HG03045 (cell line): Measurements from ENCODE around the gene LYZL1.
A peak's percentile ranks its signal among the peaks of the same experiment; 100 is the strongest.
"Not testable (repeated sequence)": the region's sequence is repeated elsewhere in the genome, so short reads cannot be mapped to it uniquely, and the experiment has no call there.

ENCODE experiments used
- ATAC-seq: cut with Tn5 transposase; IDR thresholded peaks from one replicate; pipeline ENCODE4 v1.9.1; 2021; ENCODE audit warnings: mild to moderate bottlenecking, moderate library complexity; ENCODE audit not compliant: unreplicated experiment

The LYZL1 gene

DNA sequence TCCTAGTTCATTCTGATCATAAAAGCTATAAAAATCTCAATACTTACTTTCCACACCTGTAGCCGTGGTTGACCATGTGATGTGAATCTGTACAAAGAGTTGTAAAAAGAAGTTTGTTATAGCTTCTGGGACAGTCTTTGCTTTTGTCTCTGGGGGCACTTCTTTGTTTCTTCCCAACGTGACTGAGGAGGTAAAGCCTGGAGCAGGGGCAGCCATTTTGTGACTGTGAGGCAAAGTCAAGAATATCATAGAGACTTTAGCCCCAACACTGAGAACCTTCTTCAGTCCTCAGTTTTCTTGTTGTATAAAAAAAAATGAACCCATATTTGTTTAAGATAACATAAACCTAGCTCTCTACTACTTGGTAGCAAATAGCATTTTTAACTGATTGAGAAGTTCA is 29.4 kb upstream of the LYZL1 start:
- no peak for ATAC-seq

GRCh38 chr10:29263506-29263905 is 25.4 kb upstream of the LYZL1 start:
- ATAC-seq = no peak

DNA sequence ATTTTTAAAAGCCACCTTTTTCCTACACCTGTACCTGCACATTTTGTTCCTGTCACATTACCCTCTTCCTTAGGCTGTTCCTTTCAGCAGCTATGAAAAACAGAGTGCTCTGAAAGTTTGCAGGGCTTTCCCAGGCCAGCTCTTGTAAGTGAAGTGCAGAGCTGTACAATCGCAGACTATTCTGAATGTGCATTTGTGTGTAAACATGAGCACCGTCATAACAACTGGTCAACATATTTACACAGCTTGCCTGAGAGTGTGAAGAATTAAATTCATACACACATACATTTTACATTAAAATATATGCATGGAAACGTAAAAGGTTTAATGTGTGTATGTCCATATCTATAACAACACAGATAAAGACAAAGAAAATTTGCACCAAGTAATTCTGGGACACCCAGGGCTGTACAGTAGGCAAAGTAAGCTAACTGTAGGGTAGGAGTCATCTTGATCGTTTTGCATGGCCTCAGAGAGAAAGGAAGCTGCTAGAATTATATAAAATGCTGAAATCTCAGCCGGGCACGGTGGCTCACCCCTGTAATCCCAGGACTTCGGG is 23.6 kb upstream of the LYZL1 start:
- ATAC-seq = no peak

DNA sequence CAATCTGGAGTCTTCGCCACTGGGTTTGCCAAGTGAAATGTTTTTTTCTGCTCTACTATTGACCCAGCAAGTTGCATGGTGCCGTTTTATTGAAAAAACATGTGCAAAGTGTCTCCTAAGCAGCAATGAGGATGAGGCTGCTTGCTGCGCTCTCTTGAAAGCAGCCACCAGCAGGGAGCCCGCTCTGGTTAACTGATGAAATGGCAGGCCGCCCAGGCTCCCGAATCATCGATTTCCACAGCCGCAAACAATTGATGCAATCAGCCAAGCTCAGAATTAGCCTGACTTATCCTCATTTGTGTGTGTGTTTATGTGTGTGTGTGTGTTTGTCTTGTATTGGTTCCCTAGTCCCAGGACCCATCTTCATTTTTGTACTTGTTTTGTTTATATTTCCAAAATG is 22.2 kb upstream of the LYZL1 start:
- ATAC-seq = no peak

- ATAC-seq = no peak
These were observed 20.9 kb upstream of the LYZL1 start for GRCh38 chr10:29268011-29268410.

- no peak for ATAC-seq
These were observed 19.4 kb upstream of the LYZL1 start for GRCh38 chr10:29269486-29269885.

- no peak for ATAC-seq
These were observed 18.0 kb upstream of the LYZL1 start for GRCh38 chr10:29270883-29271282.

- no peak for ATAC-seq
These were observed 17.0 kb upstream of the LYZL1 start for GRCh38 chr10:29271877-29272276.

DNA sequence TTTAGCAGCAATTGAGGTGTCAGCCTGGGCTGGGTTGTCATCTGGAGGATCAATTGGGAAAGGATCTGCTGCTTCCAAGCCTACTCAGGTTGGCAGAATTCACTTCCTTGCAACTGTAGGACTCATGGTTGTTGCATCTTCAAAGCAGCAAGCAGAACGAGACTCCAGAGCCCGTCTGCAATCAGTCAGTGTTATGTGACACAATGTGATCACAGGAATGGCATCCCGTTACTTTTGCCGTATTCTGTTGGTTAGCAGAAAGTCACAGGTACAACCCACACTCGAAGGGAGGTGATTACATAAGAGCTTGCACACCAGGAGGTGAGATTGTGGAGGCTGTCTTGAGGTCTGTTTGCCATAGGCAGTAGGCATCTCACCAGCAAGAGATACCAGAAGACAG is 15.4 kb upstream of the LYZL1 start:
- ATAC-seq = no peak

DNA sequence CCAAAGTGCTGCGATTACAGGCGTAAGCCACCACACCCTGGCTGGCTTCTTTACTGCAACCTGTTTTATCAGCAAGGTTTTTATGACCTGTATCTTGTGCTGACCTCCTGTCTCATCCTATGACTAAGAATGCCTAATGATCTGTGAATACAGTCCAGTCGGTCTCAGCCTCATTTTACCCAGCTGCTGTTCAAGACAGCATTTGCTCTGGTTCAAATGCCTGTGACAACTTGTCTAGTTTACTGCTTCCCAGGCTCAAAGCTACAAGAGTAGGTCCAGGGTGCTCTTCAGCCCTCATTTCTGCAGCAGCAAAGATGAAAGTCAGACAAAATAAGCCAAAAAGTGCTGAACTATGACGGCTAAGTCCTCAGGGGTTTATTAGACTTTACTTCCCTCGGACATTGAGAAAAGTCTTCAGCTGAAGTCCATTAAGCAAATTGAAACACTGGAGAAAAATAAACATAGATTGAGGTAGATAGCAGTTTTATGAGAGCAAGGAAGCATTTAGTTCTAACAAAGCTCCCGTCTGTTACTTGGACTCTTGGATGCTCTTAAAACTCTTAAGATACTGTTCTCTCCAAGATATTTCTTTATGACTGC is 12.5 kb upstream of the LYZL1 start:
- no peak for ATAC-seq

- no peak for ATAC-seq
These were observed 11.6 kb upstream of the LYZL1 start for GRCh38 chr10:29277296-29277695.

DNA sequence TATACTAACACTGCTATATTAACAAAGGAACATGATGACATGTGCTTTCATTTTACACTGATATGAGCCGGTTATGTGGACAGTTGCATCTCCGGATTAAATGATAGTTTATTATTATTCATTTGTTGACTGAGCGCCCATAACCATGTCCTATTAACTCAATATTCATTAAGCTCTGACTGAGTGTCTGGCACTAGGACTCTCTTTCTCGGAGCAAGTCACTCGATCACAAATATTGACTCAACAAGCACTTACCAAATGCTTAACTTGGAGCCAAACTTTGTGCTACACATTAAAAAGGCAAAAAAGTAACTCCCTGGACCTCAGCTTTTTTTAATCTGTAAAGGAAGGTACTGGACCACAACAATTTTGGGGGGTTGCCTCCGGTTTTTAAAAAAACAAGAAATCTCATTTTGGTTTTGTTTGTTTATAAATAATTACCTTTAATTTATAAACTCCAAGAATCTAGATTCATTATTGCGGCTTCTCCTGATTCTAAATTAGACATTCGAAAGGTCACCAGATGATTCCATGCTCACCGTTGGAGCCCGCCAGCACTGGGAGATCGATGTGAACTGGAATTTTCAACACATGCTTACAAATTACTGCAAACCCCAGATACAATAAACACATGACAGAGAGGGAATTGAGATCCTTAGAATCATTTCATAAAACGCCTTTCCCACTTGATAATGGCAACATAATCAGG is 8.9 kb upstream of the LYZL1 start:
- no peak for ATAC-seq

DNA sequence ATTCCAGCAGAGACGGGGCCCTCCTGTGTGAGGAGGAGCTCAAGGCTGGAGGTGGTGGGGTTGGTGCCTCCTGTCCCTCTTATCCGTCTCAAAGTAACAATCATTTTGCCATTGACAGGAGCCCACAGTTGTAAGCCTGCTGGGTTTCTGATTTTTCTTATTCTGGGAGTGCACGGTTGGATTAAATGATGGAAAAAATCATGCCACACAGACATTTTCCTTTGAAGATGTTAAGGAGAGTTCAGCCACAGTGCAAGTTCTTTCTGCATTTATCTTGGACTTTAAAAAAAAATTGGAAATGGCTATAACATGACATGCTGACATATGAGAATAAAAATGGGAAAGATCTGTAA is 8.4 kb upstream of the LYZL1 start:
- ATAC-seq = no peak

GRCh38 chr10:29285624-29286051 is 3.2 kb upstream of the LYZL1 start:
- ATAC-seq = peak; percentile 95

GRCh38 chr10:29287635-29288034 is 1.2 kb upstream of the LYZL1 start:
- no peak for ATAC-seq

DNA sequence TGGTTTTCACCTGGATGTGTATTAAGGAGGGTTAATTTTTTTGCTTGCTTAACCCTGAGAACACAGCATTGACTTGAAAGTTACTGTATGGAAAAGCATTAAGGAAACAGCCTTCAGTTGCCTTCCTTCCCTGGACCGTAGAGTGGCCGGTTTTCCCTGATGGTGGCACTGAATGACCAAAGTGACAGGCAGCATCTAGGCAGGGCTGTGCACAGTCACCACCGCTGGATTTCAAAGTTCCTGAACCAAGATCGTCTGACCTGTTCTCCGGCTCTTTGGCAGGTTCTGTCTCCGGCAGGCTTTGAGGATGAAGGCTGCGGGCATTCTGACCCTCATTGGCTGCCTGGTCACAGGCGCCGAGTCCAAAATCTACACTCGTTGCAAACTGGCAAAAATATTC is 2.7 kb downstream of the LYZL1 start:
- ATAC-seq = not testable (repeated sequence)

GRCh38 chr10:29292406-29292805 is 3.5 kb downstream of the LYZL1 start:
- not testable (repeated sequence) for ATAC-seq

DNA sequence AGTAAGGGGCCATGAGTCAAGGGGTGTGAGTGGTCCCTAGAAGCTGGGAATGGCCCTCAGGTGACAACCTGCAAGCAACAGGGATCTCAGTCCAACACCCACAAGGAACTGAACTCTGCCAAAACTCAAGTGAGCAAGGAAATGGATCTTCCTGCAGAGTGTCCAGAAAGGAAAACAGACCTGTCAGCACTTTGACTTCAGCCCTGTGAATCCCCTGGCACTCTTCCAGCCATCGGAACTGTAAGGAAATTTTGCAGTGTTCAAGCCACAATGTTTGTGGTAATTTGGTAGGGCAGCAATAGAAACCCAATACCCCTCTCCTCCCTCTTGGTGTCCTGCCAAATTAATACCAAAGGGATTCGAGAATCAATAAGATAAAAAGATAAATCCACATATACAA is 6.9 kb downstream of the LYZL1 start:
- ATAC-seq = no peak

DNA sequence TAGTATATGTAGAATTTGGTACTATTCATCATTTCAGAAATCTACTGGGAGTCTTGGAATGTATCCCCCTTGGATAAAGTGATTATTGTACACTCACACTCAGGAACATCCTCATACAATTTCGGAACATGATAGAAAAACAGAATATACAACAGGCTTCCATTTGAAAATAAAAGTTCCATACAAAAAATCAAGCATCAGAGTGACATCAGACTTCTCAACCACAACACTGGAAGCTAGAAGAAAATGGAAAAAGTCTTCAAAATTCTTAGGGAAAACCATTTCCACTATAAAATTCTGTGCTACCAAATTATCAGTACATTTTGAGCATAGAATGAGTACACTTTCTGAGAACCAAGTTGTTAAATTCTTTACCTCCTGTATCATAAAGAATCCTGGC is 8.8 kb downstream of the LYZL1 start:
- no peak for ATAC-seq

GRCh38 chr10:29301359-29301910 is 12.6 kb downstream of the LYZL1 start:
- ATAC-seq = no peak

DNA sequence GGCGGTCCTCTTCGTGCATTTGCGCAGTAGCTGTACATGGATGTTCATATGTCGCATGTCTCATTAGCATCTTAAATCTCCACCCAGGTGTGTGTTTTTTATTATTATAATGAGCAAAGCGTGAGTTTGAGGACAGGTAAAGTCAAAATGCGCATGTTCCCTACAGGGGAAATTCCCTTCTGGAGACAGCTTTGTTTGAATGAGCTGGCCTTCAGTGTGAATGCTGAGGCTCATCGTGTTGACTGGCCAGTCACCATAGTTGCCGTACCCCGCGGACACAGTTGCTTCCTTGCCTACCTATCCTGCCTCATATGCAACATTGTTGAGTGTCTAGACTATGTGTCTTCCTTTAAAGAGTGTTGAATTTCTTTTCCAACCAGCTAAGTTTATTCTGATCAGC is 13.6 kb downstream of the LYZL1 start:
- ATAC-seq = no peak

DNA sequence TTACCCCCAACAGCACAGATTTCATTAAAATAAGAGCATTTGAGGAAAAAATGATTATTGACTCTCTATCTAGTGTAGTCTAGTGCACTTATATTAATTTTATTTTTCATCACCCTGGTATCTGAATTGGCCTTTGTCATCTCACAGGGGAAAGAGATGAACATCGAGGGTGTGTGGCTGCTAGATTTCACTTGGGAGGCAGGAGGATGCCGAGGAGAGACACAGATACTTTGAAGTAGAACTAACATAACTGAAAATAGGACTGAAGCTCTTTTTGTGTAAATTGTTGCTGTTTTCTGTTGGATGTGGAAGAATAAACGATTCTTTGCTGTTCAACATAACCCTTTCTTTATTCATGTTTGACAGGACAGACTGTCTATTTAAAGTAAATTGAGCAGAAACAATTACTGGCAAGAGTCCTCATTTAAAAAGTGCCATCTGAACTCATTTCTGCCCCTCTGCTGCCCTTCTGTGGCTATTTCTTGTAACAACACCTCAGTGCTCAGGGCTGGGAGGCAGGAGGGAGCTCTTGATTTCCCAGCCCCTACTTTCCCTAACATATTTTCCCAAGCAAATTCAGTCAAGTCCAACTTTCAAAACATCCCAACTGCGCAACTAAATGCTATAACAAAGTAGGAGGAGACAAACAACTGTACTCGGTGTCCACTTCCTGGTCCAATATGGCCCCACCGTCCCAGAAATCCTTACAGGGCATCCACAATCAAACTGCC is 15.6 kb downstream of the LYZL1 start:
- ATAC-seq = peak; percentile 55
